Prostate gland (tissue), 2 donors: ENCODE results near the gene WDR20. TPM values are rescaled to one million over a fixed set of nuclear protein-coding genes. Genes with fewer than 3 reads are reported as not detected.

Source experiments
- DNase-seq: peaks from one replicate; pipeline ENCODE4 v3.0.0-alpha.2; 2019; ENCODE audit warnings: low spot score
- H3K27ac ChIP-seq, 2 donors: fragments of 200-600 bp; sonication (generic); 2 replicates each; pipeline ENCODE4 v1.5.1; 2017 to 2019
- H3K27me3 ChIP-seq: fragments of 200-600 bp; sonication (generic); replicated peaks from 2 replicates; pipeline ENCODE4 v1.5.1; 2019; ENCODE audit not compliant: insufficient read depth
- H3K36me3 ChIP-seq, 2 donors: fragments of 200-600 bp; sonication (generic); 1 replicate in 1 of 2; 2 replicates in 1 of 2; pipeline versions ENCODE4 v1.5.1 to v1.8.1; 2017 to 2019
- H3K4me1 ChIP-seq: fragments of 200-600 bp; sonication (generic); replicated peaks from 2 replicates; pipeline ENCODE4 v1.5.1; 2019
- H3K4me3 ChIP-seq, 2 donors: fragments of 200-600 bp; sonication (generic); 2 replicates each; pipeline ENCODE4 v1.5.1; 2017 to 2019
- H3K9me3 ChIP-seq: fragments of 200-600 bp; sonication (generic); 2 replicates; pipeline ENCODE4 v1.5.1; 2017
- CTCF ChIP-seq, 4 experiments: fragments of 200-600 bp in 2 of 4; fragments of 450-650 bp in 2 of 4; sonication (generic) in 2 of 4; IDR thresholded peaks; 1 replicate in 3 of 4; 2 replicates in 1 of 4; pipeline ENCODE4 v1.5.1; 2016 to 2019; ENCODE audit warnings: antibody characterized with exemption in 4 of 4, mild to moderate bottlenecking in 2 of 4, moderate library complexity in 2 of 4
- POLR2A ChIP-seq: fragments of 450-650 bp; IDR thresholded peaks from one replicate; pipeline ENCODE4 v1.6.1; 2016; ENCODE audit warnings: antibody characterized with exemption, mild to moderate bottlenecking
- POLR2AphosphoS5 ChIP-seq: sonication (generic); formaldehyde crosslinking; IDR thresholded peaks from one replicate; pipeline ENCODE4 v1.6.1; 2017; ENCODE audit warnings: antibody characterized with exemption
- WGBS: methylation state at CpG from one replicate; pipeline ENCODE4 v1.1.5; 2018; 5-methylcytosine and 5-hydroxymethylcytosine counted together
- intact Hi-C: fragments of 100-400 bp; cut with DNase I; formaldehyde crosslinking; loops from one replicate; pipeline ENCODE4 v1.14.2; 2022
- total RNA-seq, 2 donors: library from RNA; depleted of rRNA; stranded (reverse); fragments of >200 nt; gene quantifications; one replicate each; pipeline ENCODE4 v1.1.0, GENCODE V29; 2016

Gene WDR20
- total RNA-seq, 2 donors from 2014 or later: 36.6 to 38.6 TPM

- H3K9me3 ChIP-seq: no peaks in the 10 kb centered on the region
- TF ChIP-seq POLR2A: no peak
- no peak for TF ChIP-seq CTCF (IDR thresholded peaks at IDR 0.05)
- no peak for TF ChIP-seq POLR2AphosphoS5
- 82% methylated on average over 4 of the region's 4 CpGs for WGBS
- no peak overlapping the region for H3K27ac ChIP-seq
- no peaks in the 10 kb centered on the region for H3K36me3 ChIP-seq
- H3K27me3 ChIP-seq: no peaks in the 10 kb centered on the region
- intact Hi-C loops: no loop called here
- H3K4me1 ChIP-seq: no peaks in the 10 kb centered on the region
- DNase-seq: no peak
- no peak overlapping the region for H3K4me3 ChIP-seq
Measured at GRCh38 chr14:102177161-102177560, 37.5 kb downstream of the WDR20 start.

- H3K27me3 ChIP-seq: no peaks in the 10 kb centered on the region
- intact Hi-C loops: no loop called here
- H3K9me3 ChIP-seq: no peaks in the 10 kb centered on the region
- no peak overlapping the region for H3K4me3 ChIP-seq
- no peaks in the 10 kb centered on the region for H3K4me1 ChIP-seq
- WGBS: 64% methylated on average over 5 of the region's 5 CpGs
- no peak overlapping the region for H3K27ac ChIP-seq
- H3K36me3 ChIP-seq: no peaks in the 10 kb centered on the region
- DNase-seq: no peak
- TF ChIP-seq CTCF (IDR thresholded peaks at IDR 0.05): no peak
- TF ChIP-seq POLR2AphosphoS5: no peak
- no peak for TF ChIP-seq POLR2A
Measured at GRCh38 chr14:102178806-102179205, 39.1 kb downstream of the WDR20 start.

- Histone ChIP-seq H3K36me3 (no peaks in the 10 kb centered on the region), H3K4me3 (no peak overlapping the region), H3K27me3 (no peaks in the 10 kb centered on the region), H3K27ac (no peak overlapping the region), H3K4me1 (no peaks in the 10 kb centered on the region), H3K9me3 (no peaks in the 10 kb centered on the region)
- TF ChIP-seq CTCF (IDR thresholded peaks at IDR 0.05): no peak
- TF ChIP-seq POLR2AphosphoS5: no peak
- no peak for TF ChIP-seq POLR2A
- DNase-seq: no peak
- intact Hi-C loops: no loop called here
- 68% methylated on average over 7 of the region's 7 CpGs for WGBS
Measured at GRCh38 chr14:102180248-102180998, 40.7 kb downstream of the WDR20 start.

- Histone ChIP-seq H3K27ac (no peak overlapping the region), H3K4me1 (no peaks in the 10 kb centered on the region), H3K27me3 (no peaks in the 10 kb centered on the region), H3K36me3 (no peaks in the 10 kb centered on the region), H3K4me3 (no peak overlapping the region), H3K9me3 (no peaks in the 10 kb centered on the region)
- WGBS: 74% methylated on average over 1 of the region's 1 CpG
- TF ChIP-seq CTCF (IDR thresholded peaks at IDR 0.05): no peak
- TF ChIP-seq POLR2AphosphoS5: no peak
- no peak for TF ChIP-seq POLR2A
- intact Hi-C loops: no loop called here
- DNase-seq: no peak
Measured at GRCh38 chr14:102181187-102181586, 41.5 kb downstream of the WDR20 start.

GRCh38 chr14:102182190-102182589 lies 42.5 kb downstream of the WDR20 start:
- TF ChIP-seq POLR2AphosphoS5 (no peak), CTCF (IDR thresholded peaks at IDR 0.05) (no peak), POLR2A (no peak)
- DNase-seq: no peak
- Histone ChIP-seq H3K27me3 (no peaks in the 10 kb centered on the region), H3K9me3 (no peaks in the 10 kb centered on the region), H3K27ac (no peak overlapping the region), H3K36me3 (no peaks in the 10 kb centered on the region), H3K4me3 (no peak overlapping the region), H3K4me1 (no peaks in the 10 kb centered on the region)
- intact Hi-C loops: no loop called here
